ENCODE measurements around the gene HDAC7. TPM values are rescaled to one million over a fixed set of nuclear protein-coding genes. Genes with fewer than 3 reads are reported as not detected.
A peak's percentile ranks its signal among the peaks of the same experiment; 100 is the strongest.

The HDAC7 gene
- polyA plus RNA-seq, 4 donors = 2.2 to 30.3 (median 15.3) TPM

DNA sequence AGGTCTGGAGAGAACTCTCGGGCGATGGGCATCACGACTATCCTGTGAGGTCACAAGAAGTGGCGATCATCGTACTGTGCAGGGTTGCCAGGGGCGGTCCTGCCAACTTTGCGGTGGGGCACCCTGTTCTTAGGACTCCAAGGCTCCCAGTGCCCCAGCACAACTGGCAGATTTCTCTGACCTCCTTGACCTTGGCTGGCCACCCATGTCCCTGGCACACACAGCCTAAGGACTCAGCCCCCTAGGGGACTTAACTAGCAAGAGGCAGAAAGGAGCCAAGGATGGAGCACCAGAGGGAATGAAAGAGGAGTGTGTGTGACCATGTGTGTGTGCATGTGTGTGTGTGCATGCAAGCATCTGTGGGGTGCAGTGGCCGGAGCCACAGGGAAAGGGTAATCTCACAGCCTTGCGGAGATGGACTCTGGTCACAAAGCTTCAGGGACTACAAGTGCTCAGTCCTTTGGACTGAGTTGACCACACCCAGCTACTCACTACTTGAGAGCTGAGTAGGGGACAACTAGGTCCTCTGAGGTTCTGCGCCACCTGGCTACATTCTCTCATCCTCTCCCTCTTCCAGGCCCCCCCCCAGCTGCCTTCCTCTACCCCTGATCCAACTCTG is 32.9 kb downstream of the HDAC7 start:
- Histone ChIP-seq H3K4me1 (ENCODE audit: control insufficient read depth in 3 of 3, insufficient read depth in 2 of 3, low read depth in 1 of 3, low read length in 2 of 3) (peaks cover 0 to 3% (median 0%) of the 10 kb centered on the region in 3 donors), H3K9me3 (ENCODE audit: control insufficient read depth in 2 of 2, insufficient read depth in 1 of 2, low read depth in 1 of 2, low read length in 1 of 2) (no peaks in the 10 kb centered on the region), H3K36me3 (ENCODE audit: control insufficient read depth in 3 of 3, insufficient read depth in 2 of 3, low read depth in 1 of 3, low read length in 3 of 3) (peaks cover 0 to 95% (median 12%) of the 10 kb centered on the region in 3 donors), H3K27me3 (ENCODE audit: control insufficient read depth in 3 of 3, insufficient read depth in 3 of 3, low read length in 3 of 3) (no peaks in the 10 kb centered on the region), H3K27ac (ENCODE audit: low read depth in 1 of 3, low read length in 2 of 3) (no peak overlapping the region), H3K4me3 (ENCODE audit: low read depth in 1 of 3, low read length in 3 of 3) (no peak overlapping the region)
- DNase-seq (peak; percentile 54 to 77), FAIRE-seq (no peak)
- 91 to 95% (median 94%) methylated on average over 10 of the region's 10 CpGs for WGBS, 3 donors

DNA sequence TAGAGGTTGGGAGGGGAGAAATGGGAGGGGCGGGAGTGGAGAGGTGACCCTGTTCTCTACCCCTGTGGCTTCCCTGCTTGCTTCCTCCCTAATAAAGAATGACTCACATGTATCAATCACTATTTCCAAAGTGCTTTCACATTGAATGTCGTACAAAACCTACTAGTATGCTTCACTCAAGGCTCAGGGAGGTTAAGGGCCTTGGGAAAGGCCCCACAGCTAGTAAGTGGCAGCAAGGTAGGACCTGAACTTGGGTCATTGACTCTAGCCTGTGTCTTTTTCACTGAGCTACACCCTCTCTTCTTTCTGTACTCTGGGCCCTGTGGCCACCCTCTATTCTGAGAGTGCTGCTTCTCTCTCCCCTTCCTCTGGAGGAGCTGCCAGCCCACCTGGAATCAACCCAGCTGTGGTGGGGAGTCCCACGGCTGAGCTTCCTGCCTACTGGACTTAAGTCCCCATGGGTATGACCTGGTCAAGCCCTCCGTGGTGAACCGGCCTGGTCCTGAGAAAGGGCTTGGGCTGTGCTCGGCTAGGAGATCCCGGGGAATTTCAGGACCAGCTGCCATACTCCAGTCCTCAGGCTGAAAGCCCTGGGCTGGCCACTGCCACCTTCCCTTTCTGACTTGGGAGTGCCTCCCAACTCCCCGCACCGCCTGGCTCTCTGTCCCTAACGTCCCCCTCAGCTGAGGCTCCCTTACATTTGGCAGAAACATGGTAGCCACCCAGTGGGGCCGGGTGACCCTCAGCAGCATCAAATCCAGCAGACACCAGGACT is 33.6 kb downstream of the HDAC7 start:
- FAIRE-seq (no peak), DNase-seq (peak in 1 of 2 donors; percentile 12)
- WGBS, 3 donors = 82 to 84% (median 83%) methylated on average over 11 of the region's 11 CpGs
- Histone ChIP-seq H3K27ac (ENCODE audit: low read depth in 1 of 3, low read length in 2 of 3) (peak overlapping the region in 1 of 3 donors; percentile 16), H3K4me3 (ENCODE audit: low read depth in 1 of 3, low read length in 3 of 3) (no peak overlapping the region), H3K9me3 (ENCODE audit: control insufficient read depth in 2 of 2, insufficient read depth in 1 of 2, low read depth in 1 of 2, low read length in 1 of 2) (no peaks in the 10 kb centered on the region), H3K36me3 (ENCODE audit: control insufficient read depth in 3 of 3, insufficient read depth in 2 of 3, low read depth in 1 of 3, low read length in 3 of 3) (peaks cover 0 to 97% (median 10%) of the 10 kb centered on the region in 3 donors), H3K27me3 (ENCODE audit: control insufficient read depth in 3 of 3, insufficient read depth in 3 of 3, low read length in 3 of 3) (no peaks in the 10 kb centered on the region), H3K4me1 (ENCODE audit: control insufficient read depth in 3 of 3, insufficient read depth in 2 of 3, low read depth in 1 of 3, low read length in 2 of 3) (peaks cover 0 to 3% (median 0%) of the 10 kb centered on the region in 3 donors)

DNA sequence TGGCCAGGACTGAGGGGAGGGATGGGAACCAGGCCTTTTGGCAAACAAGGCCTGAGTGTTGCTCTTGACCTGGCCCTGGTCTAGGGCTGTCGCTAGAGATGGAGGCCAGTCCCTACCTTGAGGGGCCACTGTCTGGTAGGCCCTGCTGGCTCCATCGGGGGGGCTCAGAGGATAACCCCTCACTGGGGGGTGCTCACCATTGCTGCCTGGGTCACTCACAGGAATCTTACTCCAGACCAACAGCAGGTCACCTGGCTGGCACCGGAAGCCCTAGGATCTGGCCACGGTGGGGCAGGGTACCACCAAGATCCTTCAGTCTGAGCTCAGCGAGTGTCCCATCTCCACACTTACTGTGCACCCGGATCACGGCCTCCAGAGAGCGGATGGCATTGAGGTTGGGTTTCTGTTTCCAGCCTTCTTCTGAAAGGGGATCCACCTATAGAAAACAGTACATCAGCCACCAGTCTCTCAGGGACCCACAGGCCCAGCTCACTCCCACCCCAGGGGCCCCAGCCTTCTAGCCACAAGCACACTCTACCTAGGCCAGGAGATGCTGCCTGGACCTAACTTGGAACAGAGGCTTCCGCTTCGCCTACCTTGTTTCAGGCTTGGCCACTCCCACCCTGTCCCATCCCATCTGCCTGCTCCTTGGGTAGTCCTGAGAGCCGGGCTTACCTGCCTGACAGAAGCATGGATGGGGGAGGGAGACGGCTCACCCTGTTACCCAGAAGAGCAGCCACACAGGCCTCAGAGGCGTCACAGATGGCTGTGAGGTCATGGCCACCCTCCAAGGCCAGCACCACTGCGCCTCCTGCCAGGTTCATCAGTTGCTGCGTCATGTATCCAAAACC is 34.4 kb downstream of the HDAC7 start:
- no peak for DNase-seq
- no peaks in the 10 kb centered on the region for H3K9me3 ChIP-seq (ENCODE audit: control insufficient read depth in 2 of 2, insufficient read depth in 1 of 2, low read depth in 1 of 2, low read length in 1 of 2)
- peaks cover 0 to 92% (median 10%) of the 10 kb centered on the region in 3 donors for H3K36me3 ChIP-seq (ENCODE audit: control insufficient read depth in 3 of 3, insufficient read depth in 2 of 3, low read depth in 1 of 3, low read length in 3 of 3)
- no peak overlapping the region for H3K4me3 ChIP-seq (ENCODE audit: low read depth in 1 of 3, low read length in 3 of 3)
- WGBS, 3 donors = 85 to 94% (median 91%) methylated on average over 15 of the region's 15 CpGs
- no peak for FAIRE-seq
- H3K27me3 ChIP-seq (ENCODE audit: control insufficient read depth in 3 of 3, insufficient read depth in 3 of 3, low read length in 3 of 3) = no peaks in the 10 kb centered on the region
- peak overlapping the region in 1 of 3 donors; percentile 16 for H3K27ac ChIP-seq (ENCODE audit: low read depth in 1 of 3, low read length in 2 of 3)
- H3K4me1 ChIP-seq (ENCODE audit: control insufficient read depth in 3 of 3, insufficient read depth in 2 of 3, low read depth in 1 of 3, low read length in 2 of 3) = peaks cover 0 to 3% (median 0%) of the 10 kb centered on the region in 3 donors

DNA sequence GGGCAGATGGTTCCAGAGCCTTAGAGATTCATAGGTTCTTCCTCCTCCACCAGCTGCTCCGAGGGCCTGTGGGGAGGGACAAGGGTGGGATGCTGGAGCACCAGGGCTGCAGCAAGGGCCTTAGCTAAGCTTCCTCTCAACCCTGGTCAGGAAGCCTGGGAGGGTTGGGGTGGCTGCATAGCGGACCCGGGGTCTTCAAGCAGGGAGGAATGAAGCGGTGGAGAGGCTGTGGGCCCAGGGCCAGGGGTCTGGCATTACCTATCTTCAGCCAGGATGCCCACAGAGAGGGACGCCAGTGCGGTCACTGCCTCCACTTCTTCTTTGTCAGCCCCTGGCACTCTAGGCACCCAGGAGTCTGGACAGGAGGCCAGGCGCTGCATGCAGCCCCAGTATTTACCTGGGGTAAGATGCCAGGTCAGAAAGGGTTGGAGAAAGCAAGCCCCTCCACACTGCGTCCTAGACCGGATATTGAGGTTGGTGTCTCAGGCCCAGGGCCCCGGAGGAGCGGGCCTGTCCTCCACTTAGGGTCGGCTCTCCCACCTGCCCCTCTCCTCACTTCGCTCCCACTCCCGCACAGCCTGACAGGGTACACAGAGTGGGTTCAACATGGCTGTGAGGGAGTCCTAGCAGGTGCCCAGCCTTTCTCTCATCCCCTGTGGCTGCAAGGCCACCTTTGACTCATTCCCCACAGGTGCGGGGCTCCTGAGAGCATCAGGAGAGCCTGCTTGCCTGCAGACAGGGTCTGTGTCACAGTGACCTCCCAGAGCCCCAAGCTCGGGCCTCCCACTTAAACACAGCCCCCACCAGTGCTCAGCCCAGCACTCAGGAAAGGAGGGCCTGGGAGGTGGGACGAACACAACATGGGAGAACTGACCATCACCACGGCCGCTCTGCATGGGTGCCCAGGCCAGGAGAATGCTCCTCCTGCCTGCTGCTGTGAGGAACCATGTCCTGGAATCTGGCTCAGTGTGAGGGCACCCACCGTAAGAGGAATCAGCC is 35.6 kb downstream of the HDAC7 start:
- no peak for FAIRE-seq
- Histone ChIP-seq H3K9me3 (ENCODE audit: control insufficient read depth in 2 of 2, insufficient read depth in 1 of 2, low read depth in 1 of 2, low read length in 1 of 2) (no peaks in the 10 kb centered on the region), H3K27ac (ENCODE audit: low read depth in 1 of 3, low read length in 2 of 3) (no peak overlapping the region), H3K4me3 (ENCODE audit: low read depth in 1 of 3, low read length in 3 of 3) (no peak overlapping the region), H3K27me3 (ENCODE audit: control insufficient read depth in 3 of 3, insufficient read depth in 3 of 3, low read length in 3 of 3) (no peaks in the 10 kb centered on the region), H3K4me1 (ENCODE audit: control insufficient read depth in 3 of 3, insufficient read depth in 2 of 3, low read depth in 1 of 3, low read length in 2 of 3) (peaks cover 0 to 3% (median 0%) of the 10 kb centered on the region in 3 donors), H3K36me3 (ENCODE audit: control insufficient read depth in 3 of 3, insufficient read depth in 2 of 3, low read depth in 1 of 3, low read length in 3 of 3) (peaks cover 0 to 84% (median 10%) of the 10 kb centered on the region in 3 donors)
- 88 to 93% (median 92%) methylated on average over 17 to 20 of the region's 20 CpGs for WGBS, 3 donors
- DNase-seq = no peak

DNA sequence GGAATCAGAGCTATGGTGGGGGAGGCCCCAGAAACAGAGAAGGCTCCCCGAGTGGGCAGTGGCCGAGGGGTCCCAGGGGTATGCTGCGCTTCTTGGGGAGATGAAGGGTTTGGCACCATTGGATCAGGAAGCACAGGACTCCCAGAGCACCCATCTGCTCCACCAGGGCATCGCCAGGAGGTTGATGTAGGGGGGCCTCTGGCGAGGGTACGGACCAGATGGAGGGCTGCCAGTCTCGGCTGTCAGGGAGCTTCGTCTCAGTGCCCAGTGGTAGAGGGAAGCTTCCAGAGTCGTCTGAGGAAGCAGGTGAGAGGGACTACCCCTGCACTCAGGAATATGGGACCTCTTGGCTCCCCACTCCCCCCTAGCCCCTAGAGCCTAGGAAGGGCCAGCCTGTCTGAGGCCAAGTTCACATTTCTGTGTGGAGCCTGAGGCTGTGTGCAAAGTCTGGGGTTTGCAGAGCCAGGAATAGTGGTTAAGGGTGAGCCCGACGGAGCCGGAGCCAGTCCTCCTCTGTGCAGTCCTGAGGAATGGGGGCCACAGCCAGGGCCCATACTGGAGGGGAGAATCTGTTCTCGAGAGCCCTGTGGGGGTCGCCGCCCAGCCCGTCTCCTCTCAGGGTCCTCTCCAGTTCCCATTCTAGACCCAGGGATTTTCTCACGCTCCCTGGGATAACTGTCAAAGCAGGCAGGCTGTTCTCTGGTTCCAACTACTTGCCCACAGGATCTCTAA is 36.5 kb downstream of the HDAC7 start:
- DNase-seq (no peak), FAIRE-seq (no peak)
- Histone ChIP-seq H3K27me3 (ENCODE audit: control insufficient read depth in 3 of 3, insufficient read depth in 3 of 3, low read length in 3 of 3) (no peaks in the 10 kb centered on the region), H3K4me1 (ENCODE audit: control insufficient read depth in 3 of 3, insufficient read depth in 2 of 3, low read depth in 1 of 3, low read length in 2 of 3) (peaks cover 0 to 3% (median 0%) of the 10 kb centered on the region in 3 donors), H3K36me3 (ENCODE audit: control insufficient read depth in 3 of 3, insufficient read depth in 2 of 3, low read depth in 1 of 3, low read length in 3 of 3) (peaks cover 0 to 77% (median 10%) of the 10 kb centered on the region in 3 donors), H3K9me3 (ENCODE audit: control insufficient read depth in 2 of 2, insufficient read depth in 1 of 2, low read depth in 1 of 2, low read length in 1 of 2) (no peaks in the 10 kb centered on the region), H3K4me3 (ENCODE audit: low read depth in 1 of 3, low read length in 3 of 3) (no peak overlapping the region), H3K27ac (ENCODE audit: low read depth in 1 of 3, low read length in 2 of 3) (no peak overlapping the region)
- WGBS, 3 donors = 79 to 91% (median 88%) methylated on average over 17 of the region's 17 CpGs

DNA sequence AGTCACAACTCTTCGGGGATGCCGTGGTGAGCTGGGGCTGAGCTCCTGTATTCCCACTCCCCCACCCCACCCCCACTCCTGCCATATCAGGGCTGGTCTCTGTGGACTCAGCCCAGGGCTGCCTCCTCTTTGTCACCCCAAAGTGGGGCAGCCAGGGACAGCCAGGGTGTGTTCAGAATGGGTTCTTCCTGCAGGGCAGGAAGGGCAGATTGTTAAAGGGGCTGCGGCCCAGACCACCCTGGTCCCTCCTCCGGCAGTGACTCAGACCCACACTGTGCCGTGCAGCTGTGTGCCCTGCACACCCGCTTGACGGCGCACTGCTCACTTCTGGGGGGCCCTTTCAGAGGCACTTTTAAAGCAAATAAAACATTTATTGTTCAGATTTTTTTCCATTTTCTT is 37.3 kb downstream of the HDAC7 start:
- Histone ChIP-seq H3K4me3 (ENCODE audit: low read depth in 1 of 3, low read length in 3 of 3) (no peak overlapping the region), H3K4me1 (ENCODE audit: control insufficient read depth in 3 of 3, insufficient read depth in 2 of 3, low read depth in 1 of 3, low read length in 2 of 3) (peaks cover 0 to 3% (median 0%) of the 10 kb centered on the region in 3 donors), H3K27me3 (ENCODE audit: control insufficient read depth in 3 of 3, insufficient read depth in 3 of 3, low read length in 3 of 3) (no peaks in the 10 kb centered on the region), H3K36me3 (ENCODE audit: control insufficient read depth in 3 of 3, insufficient read depth in 2 of 3, low read depth in 1 of 3, low read length in 3 of 3) (peaks cover 0 to 69% (median 10%) of the 10 kb centered on the region in 3 donors), H3K27ac (ENCODE audit: low read depth in 1 of 3, low read length in 2 of 3) (no peak overlapping the region), H3K9me3 (ENCODE audit: control insufficient read depth in 2 of 2, insufficient read depth in 1 of 2, low read depth in 1 of 2, low read length in 1 of 2) (no peaks in the 10 kb centered on the region)
- 68 to 81% (median 77%) methylated on average over 8 of the region's 8 CpGs for WGBS, 3 donors
- FAIRE-seq = no peak
- no peak for DNase-seq
